Adrenal gland (tissue), 12 donors: ENCODE data around the gene VGLL3. TPM values are rescaled to one million over a fixed set of nuclear protein-coding genes. Genes with fewer than 3 reads are reported as not detected.
"Not testable (repeated sequence)": the region's sequence is repeated elsewhere in the genome, so short reads cannot be mapped to it uniquely, and the experiment has no call there.

ENCODE experiments used
- DNase-seq, 7 donors: peaks; one replicate each; pipeline ENCODE4 v3.0.0-alpha.2; 2019 to 2020
- H3K27ac ChIP-seq, 5 donors: fragments of 200-600 bp; sonication (generic) in 4 of 5; 1 replicate in 3 of 5; 2 replicates in 2 of 5; pipeline versions ENCODE4 v1.5.1 to v1.8.0; 2016 to 2020; ENCODE audit warnings: mild to moderate bottlenecking in 1 of 5
- H3K27me3 ChIP-seq: fragments of 200-600 bp; 2 replicates; pipeline ENCODE4 v1.8.0; 2021
- H3K36me3 ChIP-seq, 2 donors: fragments of 200-600 bp; replicated peaks in 1 of 2; 1 replicate in 1 of 2; 2 replicates in 1 of 2; pipeline versions ENCODE4 v1.5.1 to v1.8.0; 2018 to 2022
- H3K4me1 ChIP-seq, 2 donors: fragments of 200-600 bp; replicated peaks in 1 of 2; 1 replicate in 1 of 2; 2 replicates in 1 of 2; pipeline versions ENCODE4 v1.5.1 to v1.8.0; 2018 to 2021
- H3K4me3 ChIP-seq, 4 donors: fragments of 200-600 bp; sonication (generic) in 3 of 4; one replicate each; pipeline ENCODE4 v1.5.1; 2016 to 2018
- H3K9me3 ChIP-seq, 3 donors: fragments of 200-600 bp; sonication (generic) in 1 of 3; replicated peaks in 1 of 3; 1 replicate in 2 of 3; 2 replicates in 1 of 3; pipeline versions ENCODE4 v1.5.1 to v1.8.0; 2016 to 2021
- POLR2A ChIP-seq, 2 donors: fragments of 450-650 bp; IDR thresholded peaks; one replicate each; pipeline ENCODE4 v1.6.1; 2017; ENCODE audit warnings: antibody characterized with exemption in 2 of 2, mild to moderate bottlenecking in 2 of 2, moderate library complexity in 1 of 2
- WGBS, 4 donors: extraction: QIAGEN DNeasy Blood & Tissue Kit in 2 of 4; methylation state at CpG; one replicate each; pipeline versions ENCODE4 v1.1.5 to v1.1.7; 2013 to 2017; 5-methylcytosine and 5-hydroxymethylcytosine counted together
- intact Hi-C, 2 donors: fragments of 100-400 bp; cut with DNase I; formaldehyde crosslinking; loops; one replicate each; pipeline versions ENCODE4 v1.14.1 to v1.15.0; 2022 to 2023
- polyA plus RNA-seq, 3 donors: library from polyadenylated mRNA; stranded (reverse); fragments of 200-250 nt in 2 of 3; fragments of 350-450 nt in 1 of 3; fragmentation: Illumina TruSeq in 1 of 3; extraction: RNeasy Lipid Tissue Mini Kit (QIAGEN cat#74804) in 1 of 3; gene quantifications; one replicate each; pipeline ENCODE4 v1.2.3, GENCODE V29; 2013 to 2014
- total RNA-seq, 9 donors: library from RNA; depleted of rRNA in 4 of 9; stranded (reverse); fragments of >200 nt in 4 of 9; fragments of 120-200 nt in 1 of 9; fragmentation: NEBNext Ultra II Directional in 1 of 9; extraction: Animal tissue kit (Norgen Biotek cat#: 25700) in 1 of 9; gene quantifications; one replicate each; pipeline versions ENCODE4 v1.1.0 to v1.2.4, GENCODE V29; 2013 to 2023
- TF ChIP-seq, protein P1 (sequence below), 6 experiments: fragments of 450-650 bp in 4 of 6; fragments of 200-600 bp in 2 of 6; sonication (generic) in 1 of 6; IDR thresholded peaks; 1 replicate in 5 of 6; 2 replicates in 1 of 6; pipeline versions ENCODE4 v1.5.1 to v1.8.0; 2016 to 2021; ENCODE audit warnings: antibody characterized with exemption in 6 of 6, mild to moderate bottlenecking in 2 of 6, moderate library complexity in 1 of 6
- donor health status: healthy with polysubstance abuse.
- donor health status: Bipolar disorder and iron deficiency.
- donor health status: DM: yes; HTN: yes; CAD: no.
- donor health status: DM: no; HTN: no; CAD: no.
- donor health status: DM: no; HTN: no; CAD: no.
- donor health status: DM: yes; HTN: yes; CAD: no.

VGLL3 gene
- total and polyA plus RNA-seq, 12 donors: 1.3 to 20.5 (median 3.9) TPM

GRCh38 chr3:86978111-86978551 is 12.8 kb downstream of the VGLL3 start:
- no peak for DNase-seq
- no peaks in the 10 kb centered on the region for H3K4me1 ChIP-seq
- H3K9me3 ChIP-seq: no peaks in the 10 kb centered on the region
- 43 to 66% (median 60%) methylated on average over 6 of the region's 6 CpGs for WGBS, 4 donors
- H3K4me3 ChIP-seq: no peak overlapping the region
- TF ChIP-seq, protein P1, sequence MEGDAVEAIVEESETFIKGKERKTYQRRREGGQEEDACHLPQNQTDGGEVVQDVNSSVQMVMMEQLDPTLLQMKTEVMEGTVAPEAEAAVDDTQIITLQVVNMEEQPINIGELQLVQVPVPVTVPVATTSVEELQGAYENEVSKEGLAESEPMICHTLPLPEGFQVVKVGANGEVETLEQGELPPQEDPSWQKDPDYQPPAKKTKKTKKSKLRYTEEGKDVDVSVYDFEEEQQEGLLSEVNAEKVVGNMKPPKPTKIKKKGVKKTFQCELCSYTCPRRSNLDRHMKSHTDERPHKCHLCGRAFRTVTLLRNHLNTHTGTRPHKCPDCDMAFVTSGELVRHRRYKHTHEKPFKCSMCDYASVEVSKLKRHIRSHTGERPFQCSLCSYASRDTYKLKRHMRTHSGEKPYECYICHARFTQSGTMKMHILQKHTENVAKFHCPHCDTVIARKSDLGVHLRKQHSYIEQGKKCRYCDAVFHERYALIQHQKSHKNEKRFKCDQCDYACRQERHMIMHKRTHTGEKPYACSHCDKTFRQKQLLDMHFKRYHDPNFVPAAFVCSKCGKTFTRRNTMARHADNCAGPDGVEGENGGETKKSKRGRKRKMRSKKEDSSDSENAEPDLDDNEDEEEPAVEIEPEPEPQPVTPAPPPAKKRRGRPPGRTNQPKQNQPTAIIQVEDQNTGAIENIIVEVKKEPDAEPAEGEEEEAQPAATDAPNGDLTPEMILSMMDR (IDR thresholded peaks at IDR 0.05): no peak
- TF ChIP-seq POLR2A (IDR thresholded peaks at IDR 0.05): no peak
- no peaks in the 10 kb centered on the region for H3K36me3 ChIP-seq
- H3K27me3 ChIP-seq: no peaks in the 10 kb centered on the region
- peak overlapping the region in 1 of 5 donors; percentile 37 for H3K27ac ChIP-seq
- intact Hi-C loops: no loop called here

GRCh38 chr3:86976219-86976618 is 14.7 kb downstream of the VGLL3 start:
- no peak overlapping the region for H3K4me3 ChIP-seq
- no peak for TF ChIP-seq POLR2A (IDR thresholded peaks at IDR 0.05)
- TF ChIP-seq, protein P1 (IDR thresholded peaks at IDR 0.05): no peak
- no peaks in the 10 kb centered on the region for H3K36me3 ChIP-seq
- intact Hi-C loops: no loop called here
- no peaks in the 10 kb centered on the region for H3K9me3 ChIP-seq
- H3K4me1 ChIP-seq: no peaks in the 10 kb centered on the region
- no peak for DNase-seq
- no peaks in the 10 kb centered on the region for H3K27me3 ChIP-seq
- H3K27ac ChIP-seq: no peak overlapping the region

- H3K27ac ChIP-seq, H3K36me3 ChIP-seq, H3K27me3 ChIP-seq, H3K4me3 ChIP-seq, DNase-seq, H3K4me1 ChIP-seq, intact Hi-C loops, H3K9me3 ChIP-seq: not testable (repeated sequence)
- WGBS, 4 donors: 84 to 96% (median 87%) methylated on average over 8 of the region's 8 CpGs
These were observed 16.8 kb downstream of the VGLL3 start for GRCh38 chr3:86974177-86974576.

- Histone ChIP-seq H3K27ac (no peak overlapping the region), H3K9me3 (no peaks in the 10 kb centered on the region), H3K4me1 (no peaks in the 10 kb centered on the region), H3K4me3 (no peak overlapping the region), H3K36me3 (no peaks in the 10 kb centered on the region), H3K27me3 (no peaks in the 10 kb centered on the region)
- WGBS, 4 donors: 73 to 82% (median 74%) methylated on average over 3 of the region's 3 CpGs
- no peak for TF ChIP-seq POLR2A (IDR thresholded peaks at IDR 0.05)
- TF ChIP-seq, protein P1 (IDR thresholded peaks at IDR 0.05): no peak
- no peak for DNase-seq
- intact Hi-C loops: no loop called here
These were observed 17.5 kb downstream of the VGLL3 start for GRCh38 chr3:86973440-86973839.

DNA sequence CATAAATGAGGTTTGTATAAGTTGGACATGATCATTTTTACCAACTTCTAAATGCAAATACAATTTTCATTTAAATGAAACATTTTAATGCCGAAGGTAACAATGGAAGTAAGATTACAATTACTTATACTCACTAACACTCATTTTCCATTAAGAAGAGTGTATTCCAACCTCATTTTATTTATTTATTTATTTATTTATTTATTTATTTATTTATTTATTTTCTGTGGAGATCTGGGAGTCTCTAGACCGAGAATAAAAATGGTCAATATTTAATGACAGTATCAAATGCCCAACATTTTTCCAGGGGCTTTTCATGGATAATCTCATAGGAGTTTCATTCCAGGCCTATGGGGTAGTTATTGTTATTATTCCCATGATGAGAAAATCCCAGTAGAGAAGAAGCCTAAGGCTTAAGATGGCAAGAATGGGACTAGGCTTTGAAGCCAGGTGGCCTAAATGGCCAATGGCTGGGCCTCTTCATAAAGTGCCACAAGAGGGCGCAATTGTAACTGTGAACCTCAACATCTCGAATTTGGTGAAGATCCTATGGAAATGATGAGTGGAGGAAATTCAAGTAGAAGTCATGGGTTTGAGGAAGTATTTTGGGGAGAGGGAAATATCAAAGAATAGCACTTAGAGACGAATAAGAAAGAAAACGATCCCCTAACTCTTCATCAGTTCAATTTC is 21.3 kb downstream of the VGLL3 start:
- H3K27me3 ChIP-seq: no peaks in the 10 kb centered on the region
- peak in 2 of 7 donors; percentile 41 to 46 for DNase-seq
- WGBS, 4 donors: 52 to 72% (median 60%) methylated on average over 6 of the region's 6 CpGs
- TF ChIP-seq, protein P1 (IDR thresholded peaks at IDR 0.05): peak; percentile 6 to 60 (median 44)
- TF ChIP-seq POLR2A (IDR thresholded peaks at IDR 0.05): no peak
- H3K4me1 ChIP-seq: no peaks in the 10 kb centered on the region
- H3K9me3 ChIP-seq: no peaks in the 10 kb centered on the region
- H3K36me3 ChIP-seq: no peaks in the 10 kb centered on the region
- intact Hi-C loops: no loop called here
- no peak overlapping the region for H3K4me3 ChIP-seq
- no peak overlapping the region for H3K27ac ChIP-seq
